GM12873 (cell line): ENCODE results near the gene KIF11.

Source experiments
- TF ChIP-seq, protein P1 (sequence below): IDR thresholded peaks from 2 replicates; pipeline ENCODE4 v1.5.1; 2012; ENCODE audit warnings: low read depth, mild to moderate bottlenecking, moderate library complexity, low read length, control low read depth; ENCODE audit not compliant: insufficient read depth; ENCODE audit errors: missing control alignments

The KIF11 gene

DNA sequence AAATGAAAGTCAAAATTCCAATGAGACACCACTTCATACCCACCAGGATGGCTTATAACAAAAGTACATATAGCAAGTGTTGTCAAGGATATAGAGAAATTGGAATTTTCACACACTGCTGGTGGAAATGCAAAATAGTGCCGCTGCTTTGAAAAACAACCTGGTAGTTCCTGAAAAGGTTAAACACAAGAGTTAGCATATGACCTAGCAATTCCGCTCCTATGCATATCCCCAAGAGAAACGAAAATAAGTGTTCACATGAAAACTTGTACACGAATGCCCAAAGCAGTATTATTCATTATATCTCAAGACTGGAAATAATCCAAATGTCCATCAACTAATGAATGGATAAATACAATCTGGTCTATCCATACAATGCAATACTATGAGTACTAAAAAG, 33.9 kb upstream of the KIF11 start:
- TF ChIP-seq, protein P1, sequence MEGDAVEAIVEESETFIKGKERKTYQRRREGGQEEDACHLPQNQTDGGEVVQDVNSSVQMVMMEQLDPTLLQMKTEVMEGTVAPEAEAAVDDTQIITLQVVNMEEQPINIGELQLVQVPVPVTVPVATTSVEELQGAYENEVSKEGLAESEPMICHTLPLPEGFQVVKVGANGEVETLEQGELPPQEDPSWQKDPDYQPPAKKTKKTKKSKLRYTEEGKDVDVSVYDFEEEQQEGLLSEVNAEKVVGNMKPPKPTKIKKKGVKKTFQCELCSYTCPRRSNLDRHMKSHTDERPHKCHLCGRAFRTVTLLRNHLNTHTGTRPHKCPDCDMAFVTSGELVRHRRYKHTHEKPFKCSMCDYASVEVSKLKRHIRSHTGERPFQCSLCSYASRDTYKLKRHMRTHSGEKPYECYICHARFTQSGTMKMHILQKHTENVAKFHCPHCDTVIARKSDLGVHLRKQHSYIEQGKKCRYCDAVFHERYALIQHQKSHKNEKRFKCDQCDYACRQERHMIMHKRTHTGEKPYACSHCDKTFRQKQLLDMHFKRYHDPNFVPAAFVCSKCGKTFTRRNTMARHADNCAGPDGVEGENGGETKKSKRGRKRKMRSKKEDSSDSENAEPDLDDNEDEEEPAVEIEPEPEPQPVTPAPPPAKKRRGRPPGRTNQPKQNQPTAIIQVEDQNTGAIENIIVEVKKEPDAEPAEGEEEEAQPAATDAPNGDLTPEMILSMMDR, result no peak

GRCh38 chr10:92562424-92562823, 30.5 kb upstream of the KIF11 start:
- TF ChIP-seq, protein P1, result no peak

GRCh38 chr10:92567952-92568600, 24.9 kb upstream of the KIF11 start:
- TF ChIP-seq, protein P1, result no peak

DNA sequence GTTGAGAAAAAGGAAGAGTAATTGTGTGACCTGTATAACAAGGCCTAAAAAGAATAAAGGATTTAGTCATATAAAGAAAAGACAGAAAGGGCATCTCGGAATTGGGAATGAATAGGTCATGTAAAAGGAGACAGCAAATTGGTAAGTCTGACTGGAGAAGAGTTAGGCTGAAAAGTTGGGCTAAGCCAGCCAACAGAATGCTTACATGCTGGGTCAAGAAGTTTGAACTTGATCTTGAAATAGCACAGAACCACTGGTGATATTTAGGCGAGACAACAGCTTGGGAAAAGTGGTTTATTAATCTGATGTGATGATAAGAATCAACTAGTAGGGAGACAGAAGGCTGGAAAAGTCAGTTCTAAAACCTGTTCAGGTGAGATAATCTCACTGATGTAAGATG, 23.9 kb upstream of the KIF11 start:
- TF ChIP-seq, protein P1, result no peak

GRCh38 chr10:92571649-92572048, 21.3 kb upstream of the KIF11 start:
- TF ChIP-seq, protein P1, result no peak

- TF ChIP-seq, protein P1, result no peak
These were observed 20.4 kb upstream of the KIF11 start for GRCh38 chr10:92572362-92573090.

GRCh38 chr10:92573091-92573797, 19.7 kb upstream of the KIF11 start:
- TF ChIP-seq, protein P1, result peak; percentile 36
